K562 (cell line): ENCODE results near the gene PRR35. TPM values are rescaled to one million over a fixed set of nuclear protein-coding genes. Genes with fewer than 3 reads are reported as not detected.

ENCODE experiments used
- ATAC-seq: fragments of 200-7000 bp; cut with Tn5 transposase; 3 replicates; pipeline ENCODE4 v1.9.1; 2020; ENCODE audit warnings: moderate library complexity
- BruUV-seq: library from RNA; stranded (reverse); fragments of 400-500 nt; replicated peaks from 2 replicates; lab custom pipeline; 2021; lab: Mats Ljungman, UMichigan
- CTCF ChIA-PET: fragments of 300-600 bp; formaldehyde crosslinking; extraction: SDS; loops from one replicate; lab custom pipeline; 2021; ENCODE audit warnings: low intra/inter-chr PET ratio; lab: Yijun Ruan, JAX
- POLR2A ChIA-PET: fragments of 300-600, 350-650 bp; sonication (Branson Sonifier 250); formaldehyde crosslinking; extraction: SDS; loops from one replicate; lab custom pipeline; 2021; ENCODE audit warnings: antibody characterized with exemption, inconsistent platforms; lab: Yijun Ruan, JAX
- DNase-seq, 4 experiments: peaks; one replicate each; pipeline versions ENCODE4 v3.0.0 to v3.0.0-alpha.2; 2011 to 2018; ENCODE audit warnings: low spot score in 3 of 4, mixed read lengths in 3 of 4; ENCODE audit errors: extremely low read depth in 1 of 4
- FAIRE-seq: peaks from 2 replicates; lab custom pipeline; 2011; peaks lifted over from hg19 to GRCh38; lab: Jason Lieb, UNC
- H2AFZ ChIP-seq: 2 replicates; pipeline ENCODE4 v1.6.0; 2011; ENCODE audit warnings: low read depth, low read length, control low read depth, inconsistent platforms
- H3K27ac ChIP-seq: fragments of 200-600 bp; 3 replicates; pipeline ENCODE4 v1.8.0; 2011; ENCODE audit warnings: low read depth, mild to moderate bottlenecking, control low read depth, inconsistent platforms, low read length, moderate library complexity, mixed read lengths; ENCODE audit errors: extremely low read depth
- H3K27me3 ChIP-seq, 2 experiments: fragments of 300-600 bp in 1 of 2; 2 replicates in 1 of 2; 3 replicates in 1 of 2; pipeline versions ENCODE4 v1.6.0 to v1.8.0; 2011; ENCODE audit warnings: inconsistent platforms in 2 of 2, low read length in 2 of 2, mild to moderate bottlenecking in 1 of 2, mixed read lengths in 1 of 2, moderate library complexity in 1 of 2; ENCODE audit not compliant: control insufficient read depth in 2 of 2, insufficient read depth in 2 of 2
- H3K36me3 ChIP-seq: fragments of 300-600 bp; 3 replicates; pipeline ENCODE4 v1.8.0; 2011; ENCODE audit warnings: mild to moderate bottlenecking, low read length, inconsistent platforms; ENCODE audit not compliant: control insufficient read depth, insufficient read depth
- H3K4me1 ChIP-seq, 2 experiments: fragments of 200-600 bp in 1 of 2; replicated peaks in 1 of 2; 2 replicates in 1 of 2; 3 replicates in 1 of 2; pipeline versions ENCODE4 v1.5.1 to v1.8.0; 2011; ENCODE audit warnings: inconsistent platforms in 2 of 2, low read length in 2 of 2, mild to moderate bottlenecking in 1 of 2, mixed read lengths in 1 of 2, moderate library complexity in 1 of 2; ENCODE audit not compliant: control insufficient read depth in 2 of 2, insufficient read depth in 2 of 2
- H3K4me2 ChIP-seq: 2 replicates; pipeline ENCODE4 v1.6.1; 2011; ENCODE audit warnings: low read length, control low read depth, inconsistent platforms, mixed read lengths; ENCODE audit not compliant: insufficient read depth
- H3K4me3 ChIP-seq: fragments of 200-600 bp; sonication (generic), shearing (Covaris generic); 2 replicates; pipeline ENCODE4 v1.5.1; 2016; ENCODE audit warnings: control low read depth, inconsistent platforms
- H3K79me2 ChIP-seq: fragments of 200-600 bp; 3 replicates; pipeline ENCODE4 v1.8.0; 2011; ENCODE audit warnings: low read length, inconsistent platforms; ENCODE audit not compliant: control insufficient read depth, insufficient read depth
- H3K9ac ChIP-seq, 2 experiments: 2 replicates each; pipeline versions ENCODE4 v1.6.0 to v1.6.1; 2011; ENCODE audit warnings: low read depth in 2 of 2, low read length in 2 of 2, control low read depth in 1 of 2, inconsistent platforms in 1 of 2, mild to moderate bottlenecking in 1 of 2, mixed read lengths in 1 of 2; ENCODE audit not compliant: insufficient read depth in 1 of 2
- H3K9me1 ChIP-seq: one replicate; pipeline ENCODE4 v1.6.0; 2011; ENCODE audit warnings: inconsistent platforms, mild to moderate bottlenecking, low read length, moderate library complexity; ENCODE audit not compliant: control insufficient read depth, insufficient read depth
- H3K9me3 ChIP-seq: replicated peaks from 2 replicates; pipeline ENCODE4 v1.5.1; 2011; ENCODE audit warnings: low read depth, low read length, inconsistent platforms; ENCODE audit not compliant: control insufficient read depth, insufficient read depth
- H4K20me1 ChIP-seq: replicated peaks from 2 replicates; pipeline ENCODE4 v1.6.1; 2011; ENCODE audit warnings: low read length, inconsistent platforms, mixed read lengths; ENCODE audit not compliant: control insufficient read depth, insufficient read depth
- CHCHD3 ChIP-seq: fragments of 250-450 bp; sonication (Bioruptor Pico); IDR thresholded peaks from 2 replicates; pipeline ENCODE4 v2.1.2; 2022; ENCODE audit warnings: mild to moderate bottlenecking
- DPF2 ChIP-seq: fragments of 450-650 bp; IDR thresholded peaks from 2 replicates; pipeline ENCODE4 v1.6.1; 2016
- HSF4 ChIP-seq: fragments of 250-450 bp; sonication (Bioruptor Pico); IDR thresholded peaks from 2 replicates; pipeline ENCODE4 v2.1.2; 2022; ENCODE audit warnings: mild to moderate bottlenecking, moderate library complexity, borderline replicate concordance
- MECOM ChIP-seq: fragments of 250-450 bp; sonication (Bioruptor Pico); IDR thresholded peaks from 2 replicates; pipeline ENCODE4 v1.8.0; 2022; ENCODE audit warnings: inconsistent platforms
- POLR2G ChIP-seq: fragments of 200-400 bp; formaldehyde crosslinking; IDR thresholded peaks from 2 replicates; pipeline ENCODE4 v1.6.1; 2017; ENCODE audit warnings: low read depth, mild to moderate bottlenecking, antibody characterized with exemption, low read length, moderate library complexity
- TCF7 ChIP-seq: sonication (generic); IDR thresholded peaks from 2 replicates; pipeline ENCODE4 v1.6.1; 2016; ENCODE audit warnings: antibody characterized with exemption, borderline replicate concordance
- WGBS: fragments of 100-300 bp; shearing (Covaris generic); methylation state at CpG from one replicate; pipeline ENCODE4 v1.1.6; 2016; ENCODE audit warnings: low coverage, mixed read lengths; ENCODE audit not compliant: insufficient coverage; ENCODE audit errors: missing lambda C conversion rate; 5-methylcytosine and 5-hydroxymethylcytosine counted together
- in situ Hi-C: fragments of 300-500 bp; cut with MboI; formaldehyde crosslinking; loops from 4 replicates; pipeline ENCODE4 v1.15.0; 2018; ENCODE audit warnings: inconsistent platforms, mixed read lengths
- intact Hi-C: fragments of 100-400 bp; cut with micrococcal nuclease; formaldehyde crosslinking; loops from 2 replicates; pipeline ENCODE4 v1.14.2; 2022
- polyA plus RNA-seq, 8 experiments: library from polyadenylated mRNA; depleted of rRNA in 4 of 8; stranded (reverse) in 5 of 8; unstranded in 3 of 8; fragments of >200 nt; fragmentation: Nextera tagmentation in 2 of 8; fragmentation: Illumina TruSeq in 1 of 8; extraction: Ambion mirVana in 2 of 8; extraction: Trizol in 1 of 8; gene quantifications; 2 replicates each; pipeline versions ENCODE4 v1.2.1 to v1.2.3, GENCODE V29; 2011 to 2014; ENCODE audit warnings: inconsistent platforms in 1 of 8, missing spikeins in 1 of 8
- total RNA-seq, 7 experiments: library from RNA; depleted of rRNA in 6 of 7; stranded (reverse); fragments of >200 nt in 6 of 7; fragmentation: Illumina TruSeq in 2 of 7; extraction: Trizol in 2 of 7; gene quantifications; 2 replicates each; pipeline versions ENCODE4 v1.2.1 to v1.2.3, GENCODE V29; 2011 to 2021; ENCODE audit warnings: low replicate concordance in 1 of 7
- TF ChIP-seq, protein P1 (sequence below): fragments of 450-650 bp; IDR thresholded peaks from 2 replicates; pipeline ENCODE4 v1.6.1; 2016; ENCODE audit warnings: antibody characterized with exemption
- TF ChIP-seq, protein P2 (sequence below), 3 experiments: IDR thresholded peaks in 2 of 3; conservative IDR thresholded peaks in 1 of 3; 2 replicates each; pipeline ENCODE4 v1.5.1; 2011 to 2012; ENCODE audit warnings: low read length in 3 of 3, mild to moderate bottlenecking in 3 of 3, control low read depth in 2 of 3, improper control_type of control experiment in 1 of 3, inconsistent platforms in 1 of 3, low read depth in 1 of 3, mixed read lengths in 1 of 3, moderate library complexity in 1 of 3; ENCODE audit not compliant: insufficient read depth in 2 of 3

Gene PRR35
- total and polyA plus RNA-seq, 9 of the 15 experiments (the other 6 are each of a cell fraction or from before 2014, with no cell fraction given), result 0.17 to 0.45 (median 0.21) TPM; not detected in 5

DNA sequence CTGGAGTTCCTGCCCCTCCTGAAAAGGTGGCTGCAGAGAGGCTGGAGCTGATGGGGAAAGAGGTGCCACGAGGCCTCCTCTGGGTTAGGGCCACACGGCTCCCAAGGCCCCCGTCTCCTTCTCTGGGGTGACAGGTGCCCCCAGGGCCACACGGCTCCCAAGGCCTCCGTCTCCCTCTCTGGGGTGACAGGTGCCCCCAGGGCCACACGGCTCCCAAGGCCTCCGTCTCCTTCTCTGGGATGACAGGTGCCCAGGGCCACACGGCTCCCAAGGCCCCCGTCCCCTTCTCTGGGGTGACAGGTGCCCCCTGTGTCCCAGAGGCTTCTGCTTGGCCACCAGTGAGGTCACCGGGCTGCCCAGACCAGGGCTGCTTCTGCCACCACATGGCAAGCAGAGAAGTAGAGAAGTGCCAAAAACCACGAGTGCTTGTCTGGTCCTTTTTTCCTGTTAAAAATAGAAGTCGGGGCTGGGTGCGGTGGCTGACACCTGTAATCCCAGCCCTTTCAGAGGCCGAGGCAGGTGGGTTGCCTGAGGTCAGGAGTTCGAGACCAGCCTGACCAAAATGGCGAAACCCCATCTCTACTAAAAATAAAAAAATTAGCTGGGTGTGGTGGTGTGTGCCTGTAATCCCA, 28.6 kb upstream of the PRR35 start:
- intact Hi-C loops (no loop called here), in situ Hi-C loops (no loop called here)
- peaks cover 14 to 77% of the 10 kb centered on the region in 2 experiments for H3K4me1 ChIP-seq
- H3K9ac ChIP-seq, result peak overlapping the region in 1 of 2 experiments; percentile 57; a peak in 2 of 4 replicates
- no peak overlapping the region for H2AFZ ChIP-seq
- 87% methylated on average over 8 of the region's 16 CpGs for WGBS
- no TSS peak for BruUV-seq
- TF ChIP-seq MECOM (CRISPR knock-in tag) (no peak), TCF7 (no peak), POLR2G (0 out of 2 replicates have a peak, but pooled peaks have one; percentile 29), DPF2 (no peak), CHCHD3 (CRISPR knock-in tag) (no peak), HSF4 (CRISPR knock-in tag) (no peak)
- TF ChIP-seq, protein P1, sequence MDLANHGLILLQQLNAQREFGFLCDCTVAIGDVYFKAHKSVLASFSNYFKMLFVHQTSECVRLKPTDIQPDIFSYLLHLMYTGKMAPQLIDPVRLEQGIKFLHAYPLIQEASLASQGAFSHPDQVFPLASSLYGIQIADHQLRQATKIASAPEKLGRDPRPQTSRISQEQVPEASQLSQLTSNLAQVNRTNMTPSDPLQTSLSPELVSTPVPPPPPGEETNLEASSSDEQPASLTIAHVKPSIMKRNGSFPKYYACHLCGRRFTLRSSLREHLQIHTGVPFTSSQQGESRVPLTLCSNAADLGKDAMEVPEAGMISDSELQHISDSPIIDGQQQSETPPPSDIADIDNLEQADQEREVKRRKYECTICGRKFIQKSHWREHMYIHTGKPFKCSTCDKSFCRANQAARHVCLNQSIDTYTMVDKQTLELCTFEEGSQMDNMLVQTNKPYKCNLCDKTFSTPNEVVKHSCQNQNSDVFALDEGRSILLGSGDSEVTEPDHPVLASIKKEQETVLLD, result no peak
- TF ChIP-seq, protein P2, sequence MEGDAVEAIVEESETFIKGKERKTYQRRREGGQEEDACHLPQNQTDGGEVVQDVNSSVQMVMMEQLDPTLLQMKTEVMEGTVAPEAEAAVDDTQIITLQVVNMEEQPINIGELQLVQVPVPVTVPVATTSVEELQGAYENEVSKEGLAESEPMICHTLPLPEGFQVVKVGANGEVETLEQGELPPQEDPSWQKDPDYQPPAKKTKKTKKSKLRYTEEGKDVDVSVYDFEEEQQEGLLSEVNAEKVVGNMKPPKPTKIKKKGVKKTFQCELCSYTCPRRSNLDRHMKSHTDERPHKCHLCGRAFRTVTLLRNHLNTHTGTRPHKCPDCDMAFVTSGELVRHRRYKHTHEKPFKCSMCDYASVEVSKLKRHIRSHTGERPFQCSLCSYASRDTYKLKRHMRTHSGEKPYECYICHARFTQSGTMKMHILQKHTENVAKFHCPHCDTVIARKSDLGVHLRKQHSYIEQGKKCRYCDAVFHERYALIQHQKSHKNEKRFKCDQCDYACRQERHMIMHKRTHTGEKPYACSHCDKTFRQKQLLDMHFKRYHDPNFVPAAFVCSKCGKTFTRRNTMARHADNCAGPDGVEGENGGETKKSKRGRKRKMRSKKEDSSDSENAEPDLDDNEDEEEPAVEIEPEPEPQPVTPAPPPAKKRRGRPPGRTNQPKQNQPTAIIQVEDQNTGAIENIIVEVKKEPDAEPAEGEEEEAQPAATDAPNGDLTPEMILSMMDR (IDR thresholded peaks at IDR 0.05 in 2 of 3, conservative IDR thresholded peaks at IDR 0.05 in 1 of 3; ENCODE audit: insufficient read depth in 2 of 3, low read depth in 1 of 3, low read length in 3 of 3), result no peak
- ATAC-seq (no peak), DNase-seq (no peak), FAIRE-seq (no peak)
- no peaks in the 10 kb centered on the region for H3K27me3 ChIP-seq
- H3K4me3 ChIP-seq, result no peak overlapping the region
- peaks cover 47% of the 10 kb centered on the region; the same call in 1 of the 3 replicates for H3K36me3 ChIP-seq
- no peak overlapping the region for H3K27ac ChIP-seq
- ChIA-PET POLR2A (interaction anchor here (0.8 to 1.0 kb wide), 2 partner anchors 91 to 132 kb away, joined by 3 read pairs; no protein-coding TSS in a partner anchor), CTCF (no interaction called here)
- peaks cover 16% of the 10 kb centered on the region for H4K20me1 ChIP-seq
- peaks cover 15% of the 10 kb centered on the region for H3K9me1 ChIP-seq
- H3K79me2 ChIP-seq, result peaks cover 95% of the 10 kb centered on the region
- H3K4me2 ChIP-seq, result no peak overlapping the region
- no peaks in the 10 kb centered on the region for H3K9me3 ChIP-seq
